ENCODE results near the gene PEX26. TPM values are rescaled to one million over a fixed set of nuclear protein-coding genes. Genes with fewer than 3 reads are reported as not detected.

The PEX26 gene
- total and polyA plus RNA-seq, 4 donors: 3.5 to 21.0 (median 16.9) TPM

GRCh38 chr22:18148293-18148965 is 70.6 kb downstream of the PEX26 start:
- Histone ChIP-seq H3K4me3 (ENCODE audit: low read depth in 1 of 3, low read length in 3 of 3) (peak overlapping the region; percentile 44 to 90 (median 73)), H3K36me3 (ENCODE audit: control insufficient read depth in 4 of 4, insufficient read depth in 3 of 4, low read depth in 1 of 4, low read length in 3 of 4) (no peaks in the 10 kb centered on the region), H3K27me3 (ENCODE audit: control insufficient read depth in 4 of 4, insufficient read depth in 4 of 4, low read length in 3 of 4) (no peaks in the 10 kb centered on the region), H3K9me3 (ENCODE audit: control insufficient read depth in 4 of 4, low read length in 3 of 4) (no peaks in the 10 kb centered on the region), H3K9ac (ENCODE audit: low read depth in 1 of 2, low read length in 2 of 2) (peak overlapping the region in 1 of 2 donors; percentile 96), H3K27ac (ENCODE audit: low read depth in 1 of 2, low read length in 2 of 2) (peak overlapping the region; percentile 86 to 87), H3K4me1 (ENCODE audit: control insufficient read depth in 4 of 4, insufficient read depth in 4 of 4, low read length in 3 of 4) (peaks cover 8 to 27% (median 19%) of the 10 kb centered on the region in 4 donors)
- DNase-seq (ENCODE audit: low spot score): peak; percentile 68
- no peak for TF ChIP-seq YY1 (IDR thresholded peaks at IDR 0.05)
- TF ChIP-seq CTCF (IDR thresholded peaks at IDR 0.05; ENCODE audit: low read depth, low read length, missing input control): no peak
- TF ChIP-seq SP1 (IDR thresholded peaks at IDR 0.05): peak; percentile 67
- TF ChIP-seq REST (IDR thresholded peaks at IDR 0.05): peak; percentile 29
- peak; percentile 86 for TF ChIP-seq FOXA2 (IDR thresholded peaks at IDR 0.05)
- no peak for TF ChIP-seq RAD21 (IDR thresholded peaks at IDR 0.05)
- TF ChIP-seq HNF4A (conservative IDR thresholded peaks at IDR 0.05): peak; percentile 76 to 84
- TF ChIP-seq GABPA (IDR thresholded peaks at IDR 0.05 in 1 of 2, conservative IDR thresholded peaks at IDR 0.05 in 1 of 2): no peak
- TF ChIP-seq ZBTB33 (IDR thresholded peaks at IDR 0.05): no peak
- TF ChIP-seq MAX (IDR thresholded peaks at IDR 0.05): no peak
- peak; percentile 45 for TF ChIP-seq FOXA1 (IDR thresholded peaks at IDR 0.05)
- TF ChIP-seq ATF3 (IDR thresholded peaks at IDR 0.05): no peak
- no peak for TF ChIP-seq TAF1 (conservative IDR thresholded peaks at IDR 0.05)
- no peak for TF ChIP-seq EGR1 (IDR thresholded peaks at IDR 0.05; ENCODE audit: low read depth in 2 of 2)
- TF ChIP-seq RXRA (IDR thresholded peaks at IDR 0.05): peak in 1 of 2 donors; percentile 25
- no peak for TF ChIP-seq NR2F2 (IDR thresholded peaks at IDR 0.05)
- TF ChIP-seq JUND (IDR thresholded peaks at IDR 0.05): no peak
- peak; percentile 70 for TF ChIP-seq HNF4G (IDR thresholded peaks at IDR 0.05)
- WGBS: 38% methylated on average over 17 of the region's 17 CpGs

Measured in liver (tissue), 9 donors.